Fibroblast of mammary gland (primary cell): Measurements from ENCODE around the gene CYP2W1.

Experiments
- DNase-seq: peaks from one replicate; pipeline ENCODE4 v3.0.0-alpha.2; 2010; ENCODE audit warnings: low read depth
- H3K4me3 ChIP-seq: 2 replicates; pipeline ENCODE4 v1.5.1; 2011; ENCODE audit warnings: low read depth, mild to moderate bottlenecking, low read length, moderate library complexity; ENCODE audit not compliant: control insufficient read depth
- TF ChIP-seq, protein P1 (sequence below): conservative IDR thresholded peaks from 2 replicates; pipeline ENCODE4 v1.5.1; 2011; ENCODE audit warnings: low read depth, low read length, inconsistent platforms; ENCODE audit not compliant: control insufficient read depth, insufficient read depth

The CYP2W1 gene

GRCh38 chr7:979151-979550, 3.8 kb upstream of the CYP2W1 start:
- H3K4me3 ChIP-seq = no peak overlapping the region
- DNase-seq = no peak
- TF ChIP-seq, protein P1, sequence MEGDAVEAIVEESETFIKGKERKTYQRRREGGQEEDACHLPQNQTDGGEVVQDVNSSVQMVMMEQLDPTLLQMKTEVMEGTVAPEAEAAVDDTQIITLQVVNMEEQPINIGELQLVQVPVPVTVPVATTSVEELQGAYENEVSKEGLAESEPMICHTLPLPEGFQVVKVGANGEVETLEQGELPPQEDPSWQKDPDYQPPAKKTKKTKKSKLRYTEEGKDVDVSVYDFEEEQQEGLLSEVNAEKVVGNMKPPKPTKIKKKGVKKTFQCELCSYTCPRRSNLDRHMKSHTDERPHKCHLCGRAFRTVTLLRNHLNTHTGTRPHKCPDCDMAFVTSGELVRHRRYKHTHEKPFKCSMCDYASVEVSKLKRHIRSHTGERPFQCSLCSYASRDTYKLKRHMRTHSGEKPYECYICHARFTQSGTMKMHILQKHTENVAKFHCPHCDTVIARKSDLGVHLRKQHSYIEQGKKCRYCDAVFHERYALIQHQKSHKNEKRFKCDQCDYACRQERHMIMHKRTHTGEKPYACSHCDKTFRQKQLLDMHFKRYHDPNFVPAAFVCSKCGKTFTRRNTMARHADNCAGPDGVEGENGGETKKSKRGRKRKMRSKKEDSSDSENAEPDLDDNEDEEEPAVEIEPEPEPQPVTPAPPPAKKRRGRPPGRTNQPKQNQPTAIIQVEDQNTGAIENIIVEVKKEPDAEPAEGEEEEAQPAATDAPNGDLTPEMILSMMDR = no peak

DNA sequence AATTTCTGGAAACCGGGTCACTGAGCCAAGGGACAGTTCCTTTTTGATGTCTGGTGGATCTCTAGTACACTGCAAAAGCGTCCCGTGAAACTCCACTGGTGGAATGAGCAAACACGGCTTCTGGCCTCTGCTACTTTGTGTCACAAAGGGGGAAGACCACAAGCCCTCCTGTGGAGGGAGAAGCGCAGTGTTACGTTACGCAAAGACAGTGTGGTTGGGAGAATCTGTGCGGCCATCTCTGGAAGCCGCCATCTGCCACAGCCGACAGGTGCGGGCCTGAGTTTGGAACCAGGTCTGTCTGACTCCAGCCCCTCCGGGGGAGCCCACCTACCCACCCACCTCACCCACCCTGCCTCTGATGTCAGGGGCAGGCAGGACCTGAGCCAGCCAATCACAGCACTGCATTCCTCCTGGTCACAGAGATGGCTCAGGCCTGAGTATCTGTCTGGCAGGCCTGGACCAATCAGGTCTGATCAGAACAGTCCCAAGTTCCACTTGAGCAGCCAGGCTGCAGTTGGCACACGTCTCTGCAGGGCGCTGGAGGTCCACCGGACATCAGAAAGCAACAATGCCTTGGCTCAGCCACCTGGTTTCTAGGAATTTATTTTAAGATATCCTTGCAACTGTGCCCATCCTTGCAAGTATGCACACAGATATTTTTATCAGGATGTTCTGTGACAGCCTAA, 3.0 kb upstream of the CYP2W1 start:
- no peak for DNase-seq
- H3K4me3 ChIP-seq = no peak overlapping the region
- TF ChIP-seq, protein P1 = no peak

GRCh38 chr7:981793-982510, 1.0 kb upstream of the CYP2W1 start:
- no peak for DNase-seq
- TF ChIP-seq, protein P1 = no peak
- no peak overlapping the region for H3K4me3 ChIP-seq

DNA sequence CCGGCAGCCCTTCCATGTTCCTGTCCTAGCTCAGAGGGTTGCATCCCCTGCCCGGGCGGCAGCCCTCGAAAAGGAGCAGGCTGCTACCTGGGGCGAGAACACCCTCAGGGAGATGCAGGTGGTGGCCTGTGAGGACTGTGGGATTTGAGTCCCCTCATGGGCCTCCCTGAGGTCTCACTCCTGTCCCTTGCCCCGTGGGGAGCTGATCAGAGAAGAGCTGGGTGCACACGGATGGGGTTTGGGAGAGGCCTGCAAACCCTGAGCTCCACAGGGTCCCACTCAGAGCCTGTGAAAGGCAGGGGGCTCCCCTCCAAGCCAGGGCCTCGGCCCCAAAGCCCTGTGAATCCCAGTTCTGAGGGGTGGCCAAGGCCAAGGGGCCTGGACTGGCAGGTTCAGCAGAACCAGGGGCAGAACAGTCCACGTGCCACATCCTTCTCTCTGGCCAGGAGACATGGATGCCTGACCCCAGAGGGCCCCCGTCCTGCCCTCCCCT, 424 bp upstream of the CYP2W1 start:
- TF ChIP-seq, protein P1 = no peak
- no peak for DNase-seq
- no peak overlapping the region for H3K4me3 ChIP-seq

GRCh38 chr7:983616-984071, 663 bp downstream of the CYP2W1 start:
- TF ChIP-seq, protein P1 = no peak
- DNase-seq = no peak
- H3K4me3 ChIP-seq = no peak overlapping the region

DNA sequence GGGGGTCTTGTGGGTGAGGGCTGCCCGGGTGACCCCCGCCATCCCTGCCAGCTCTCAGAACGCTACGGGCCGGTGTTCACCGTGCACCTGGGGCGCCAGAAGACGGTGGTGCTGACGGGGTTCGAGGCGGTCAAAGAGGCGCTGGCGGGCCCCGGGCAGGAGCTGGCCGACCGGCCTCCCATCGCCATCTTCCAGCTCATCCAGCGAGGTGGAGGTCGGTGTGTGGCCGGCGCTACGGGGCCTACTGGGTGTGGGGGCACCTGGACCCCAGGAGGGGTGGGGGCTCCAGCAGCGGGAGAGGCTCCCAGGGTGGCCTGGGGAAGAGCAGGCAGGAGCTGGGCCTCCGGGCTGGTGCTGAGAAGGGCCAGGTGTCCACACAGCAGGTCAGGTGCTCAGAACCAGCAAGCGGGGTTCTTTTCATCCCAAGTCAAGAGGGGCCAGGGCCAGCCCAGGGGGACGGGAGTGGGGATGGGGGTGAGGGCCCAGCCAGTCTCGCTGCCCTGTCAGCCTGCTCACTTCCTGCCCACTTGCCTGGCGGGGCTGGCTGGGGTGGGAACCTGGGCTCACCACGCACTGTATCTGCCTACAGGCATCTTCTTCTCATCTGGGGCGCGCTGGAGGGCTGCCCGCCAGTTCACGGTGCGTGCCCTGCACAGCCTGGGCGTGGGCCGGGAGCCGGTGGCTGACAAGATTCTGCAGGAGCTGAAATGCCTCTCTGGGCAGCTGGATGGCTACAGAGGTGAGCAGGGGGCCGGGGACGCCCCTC, 1.6 kb downstream of the CYP2W1 start:
- TF ChIP-seq, protein P1 = no peak
- no peak overlapping the region for H3K4me3 ChIP-seq
- DNase-seq = no peak
